Epithelial cell of proximal tubule (primary cell): ENCODE data around the gene STX5. TPM values are rescaled to one million over a fixed set of nuclear protein-coding genes. Genes with fewer than 3 reads are reported as not detected.

Source experiments
- DNase-seq: peaks from one replicate; pipeline ENCODE4 v3.0.0-alpha.2; 2011; ENCODE audit warnings: low read depth
- H3K4me3 ChIP-seq: 2 replicates; pipeline ENCODE4 v1.5.1; 2011; ENCODE audit warnings: low read depth, mild to moderate bottlenecking, low read length
- CTCF ChIP-seq: conservative IDR thresholded peaks from 2 replicates; pipeline ENCODE4 v1.5.1; 2012; ENCODE audit warnings: low read depth, mild to moderate bottlenecking, low read length
- total RNA-seq: library from RNA; depleted of rRNA; stranded (reverse); fragments of >200 nt; gene quantifications from 2 replicates; pipeline ENCODE4 v1.2.3, GENCODE V29; 2015

STX5 gene
- total RNA-seq, 1 donor from 2014 or later = 21.2 TPM

- H3K4me3 ChIP-seq = no peak overlapping the region
- DNase-seq = no peak
- TF ChIP-seq CTCF = no peak
These were observed 30.8 kb downstream of the STX5 start for GRCh38 chr11:62801071-62801470.

GRCh38 chr11:62799486-62799885 lies 32.4 kb downstream of the STX5 start:
- TF ChIP-seq CTCF = no peak
- H3K4me3 ChIP-seq = no peak overlapping the region
- no peak for DNase-seq

- H3K4me3 ChIP-seq = no peak overlapping the region
- DNase-seq = no peak
- no peak for TF ChIP-seq CTCF
These were observed 35.6 kb downstream of the STX5 start for GRCh38 chr11:62796281-62796680.

GRCh38 chr11:62794201-62794775 lies 37.6 kb downstream of the STX5 start:
- DNase-seq = no peak
- TF ChIP-seq CTCF = no peak
- H3K4me3 ChIP-seq = no peak overlapping the region

GRCh38 chr11:62792202-62792575 lies 39.7 kb downstream of the STX5 start:
- no peak for DNase-seq
- H3K4me3 ChIP-seq = peak overlapping the region; percentile 95
- TF ChIP-seq CTCF = peak; percentile 6

GRCh38 chr11:62791501-62792201 lies 40.2 kb downstream of the STX5 start, which contains the start of gene TMEM223:
Gene TMEM223 (minus strand): TSS chr11:62792006. CDS start chr11:62791994, 12 bp downstream.
- no peak for DNase-seq
- H3K4me3 ChIP-seq = peak within 1 kb of the TSS; percentile 95
- TF ChIP-seq CTCF = no peak

- TF ChIP-seq CTCF = no peak
- DNase-seq = no peak
- no peak overlapping the region for H3K4me3 ChIP-seq
These were observed 42.3 kb downstream of the STX5 start for GRCh38 chr11:62789576-62789975.
